HepG2 (cell line): ENCODE data around the gene SERPINI1. TPM values are rescaled to one million over a fixed set of nuclear protein-coding genes. Genes with fewer than 3 reads are reported as not detected.

ENCODE experiments used
- ATAC-seq: fragments of 200-7000 bp; cut with Tn5 transposase; 3 replicates; pipeline ENCODE4 v1.9.1; 2020; ENCODE audit warnings: mild to moderate bottlenecking, moderate library complexity
- BruUV-seq: library from RNA; stranded (reverse); fragments of 400-500 nt; replicated peaks from 2 replicates; lab custom pipeline; 2021; lab: Mats Ljungman, UMichigan
- CTCF ChIA-PET: fragments of 300-600 bp; formaldehyde crosslinking; extraction: SDS; loops from one replicate; lab custom pipeline; 2021; ENCODE audit warnings: low total read pairs, inconsistent platforms, low intra/inter-chr PET ratio; lab: Yijun Ruan, JAX
- POLR2A ChIA-PET: fragments of 350-600 bp; sonication (Branson Sonifier 250); formaldehyde crosslinking; loops from one replicate; lab custom pipeline; 2020; ENCODE audit warnings: antibody characterized with exemption, inconsistent platforms; lab: Yijun Ruan, JAX
- DNase-seq: peaks from one replicate; pipeline ENCODE4 v3.0.0-alpha.2; 2015; ENCODE audit warnings: low spot score
- FAIRE-seq: peaks from 3 replicates; lab custom pipeline; 2011; peaks lifted over from hg19 to GRCh38; lab: Jason Lieb, UNC
- H2AFZ ChIP-seq: one replicate; pipeline ENCODE4 v1.6.1; 2011; ENCODE audit warnings: low read length, inconsistent platforms
- H3K27ac ChIP-seq: fragments of 300-600 bp; 3 replicates; pipeline ENCODE4 v1.8.0; 2011; ENCODE audit warnings: mixed run types, mild to moderate bottlenecking, mixed read lengths, low read length, inconsistent platforms; ENCODE audit not compliant: insufficient read depth; ENCODE audit errors: extremely low read length
- H3K27me3 ChIP-seq, 2 experiments: fragments of 200-600 bp in 1 of 2; 2 replicates in 1 of 2; 3 replicates in 1 of 2; pipeline versions ENCODE4 v1.6.0 to v1.8.0; 2011; ENCODE audit warnings: low read length in 2 of 2, mild to moderate bottlenecking in 2 of 2, moderate library complexity in 2 of 2, inconsistent platforms in 1 of 2; ENCODE audit not compliant: insufficient read depth in 2 of 2, control insufficient read depth in 1 of 2
- H3K36me3 ChIP-seq, 2 experiments: fragments of 200-600 bp in 1 of 2; replicated peaks in 1 of 2; 2 replicates in 1 of 2; 3 replicates in 1 of 2; pipeline versions ENCODE4 v1.5.1 to v1.8.0; 2011; ENCODE audit warnings: low read length in 2 of 2, inconsistent platforms in 1 of 2; ENCODE audit not compliant: insufficient read depth in 2 of 2, control insufficient read depth in 1 of 2
- H3K4me1 ChIP-seq: 2 replicates; pipeline ENCODE4 v1.5.1; 2012; ENCODE audit warnings: low read length, inconsistent platforms; ENCODE audit not compliant: insufficient read depth
- H3K4me2 ChIP-seq: 2 replicates; pipeline ENCODE4 v1.6.0; 2011; ENCODE audit warnings: low read depth, low read length, inconsistent platforms
- H3K4me3 ChIP-seq, 3 experiments: fragments of 200-600 bp in 1 of 3; sonication (generic), shearing (Covaris generic) in 1 of 3; replicated peaks in 1 of 3; 2 replicates each; pipeline ENCODE4 v1.5.1; 2011 to 2016; ENCODE audit warnings: low read length in 3 of 3, inconsistent platforms in 2 of 3, low read depth in 2 of 3, mild to moderate bottlenecking in 2 of 3, control low read depth in 1 of 3, mixed read lengths in 1 of 3; ENCODE audit not compliant: insufficient read depth in 1 of 3
- H3K79me2 ChIP-seq: one replicate; pipeline ENCODE4 v1.6.1; 2011; ENCODE audit warnings: low read length, inconsistent platforms; ENCODE audit not compliant: insufficient read depth
- H3K9ac ChIP-seq: 2 replicates; pipeline ENCODE4 v1.6.0; 2011; ENCODE audit warnings: mild to moderate bottlenecking, low read depth, low read length, inconsistent platforms; ENCODE audit not compliant: insufficient read depth
- H3K9me3 ChIP-seq: 2 replicates; pipeline ENCODE4 v1.5.1; 2012; ENCODE audit warnings: mild to moderate bottlenecking, low read length
- H4K20me1 ChIP-seq: 2 replicates; pipeline ENCODE4 v1.6.0; 2011; ENCODE audit warnings: inconsistent platforms, mild to moderate bottlenecking, low read length, moderate library complexity; ENCODE audit not compliant: insufficient read depth
- CENPT ChIP-seq: sonication (generic); formaldehyde crosslinking; IDR thresholded peaks from 2 replicates; pipeline ENCODE4 v1.8.0; 2022; ENCODE audit warnings: low read depth, mild to moderate bottlenecking, moderate library complexity, missing genetic modification reagents
- CHD4 ChIP-seq: fragments of 200-600 bp; sonication (generic); IDR thresholded peaks from 2 replicates; pipeline ENCODE4 v1.7.0; 2017; ENCODE audit warnings: mild to moderate bottlenecking, low read length, borderline replicate concordance
- FOXO1 ChIP-seq: sonication (generic); formaldehyde crosslinking; IDR thresholded peaks from 2 replicates; pipeline ENCODE4 v1.4.0; 2020; ENCODE audit warnings: missing genetic modification reagents
- HOXA7 ChIP-seq: sonication (generic); formaldehyde crosslinking; IDR thresholded peaks from 2 replicates; pipeline ENCODE4 v1.8.1; 2022; ENCODE audit warnings: mild to moderate bottlenecking, missing genetic modification reagents, moderate library complexity
- KLF15 ChIP-seq: sonication (generic); formaldehyde crosslinking; IDR thresholded peaks from 2 replicates; pipeline ENCODE4 v1.8.1; 2023; ENCODE audit warnings: borderline replicate concordance, mild to moderate bottlenecking, inconsistent platforms, missing genetic modification reagents, mixed read lengths
- NR2F2 ChIP-seq: IDR thresholded peaks from 2 replicates; pipeline ENCODE4 v1.6.1; 2012; ENCODE audit warnings: low read depth, inconsistent platforms, borderline replicate concordance
- SNAPC2 ChIP-seq: sonication (generic); formaldehyde crosslinking; IDR thresholded peaks from 2 replicates; pipeline ENCODE4 v1.8.1; 2022; ENCODE audit warnings: mild to moderate bottlenecking, missing genetic modification reagents
- SRSF9 ChIP-seq: fragments of 200-400 bp; formaldehyde crosslinking; IDR thresholded peaks from 2 replicates; pipeline ENCODE4 v1.6.1; 2018; ENCODE audit warnings: borderline replicate concordance, mild to moderate bottlenecking, low read depth, low read length; ENCODE audit not compliant: insufficient read depth, poor library complexity, severe bottlenecking
- TAF1 ChIP-seq: sonication (generic); formaldehyde crosslinking; IDR thresholded peaks from 2 replicates; pipeline ENCODE4 v1.4.0; 2020; ENCODE audit warnings: missing genetic modification reagents
- ZNF12 ChIP-seq: sonication (generic); formaldehyde crosslinking; IDR thresholded peaks from 2 replicates; pipeline ENCODE4 v1.5.0; 2020; ENCODE audit warnings: missing genetic modification reagents
- ZNF44 ChIP-seq: sonication (generic); formaldehyde crosslinking; IDR thresholded peaks from 2 replicates; pipeline ENCODE4 v1.5.1; 2020; ENCODE audit warnings: mild to moderate bottlenecking, missing genetic modification reagents
- ZNF629 ChIP-seq: sonication (generic); formaldehyde crosslinking; conservative IDR thresholded peaks from 2 replicates; pipeline ENCODE4 v1.5.0; 2020; ENCODE audit warnings: missing genetic modification reagents
- ZNF816 ChIP-seq: sonication (generic); formaldehyde crosslinking; IDR thresholded peaks from 2 replicates; pipeline ENCODE4 v1.8.0; 2022; ENCODE audit warnings: missing genetic modification reagents, mild to moderate bottlenecking, borderline replicate concordance
- ZNF891 ChIP-seq: sonication (generic); formaldehyde crosslinking; IDR thresholded peaks from 2 replicates; pipeline ENCODE4 v1.5.0; 2020; ENCODE audit warnings: mild to moderate bottlenecking, missing genetic modification reagents
- in situ Hi-C: cut with HindIII; loops from 2 replicates; pipeline ENCODE4 v1.10.0; 2017; ENCODE audit warnings: low pct_unique_long_range_greater_than_20kb; ENCODE audit not compliant: extremely low pct_ligation_motif_present
- intact Hi-C: fragments of 100-400 bp; cut with micrococcal nuclease; formaldehyde crosslinking; loops from one replicate; pipeline ENCODE4 v1.10.0; 2022; ENCODE audit not compliant: unreplicated experiment
- polyA plus RNA-seq, 8 experiments: library from polyadenylated mRNA; depleted of rRNA in 3 of 8; stranded (reverse) in 7 of 8; unstranded in 1 of 8; fragments of >200 nt; fragmentation: Illumina TruSeq in 4 of 8; extraction: Trizol in 4 of 8; gene quantifications; 2 replicates each; pipeline versions ENCODE4 v1.2.1 to v1.2.3, GENCODE V29; 2011 to 2016; ENCODE audit warnings: low read depth in 4 of 8, missing spikeins in 1 of 8, mixed read lengths in 1 of 8; ENCODE audit not compliant: insufficient read depth in 1 of 8
- total RNA-seq, 5 experiments: library from RNA; depleted of rRNA; stranded (reverse); fragments of >200 nt; fragmentation: Illumina TruSeq; extraction: Trizol; gene quantifications; 2 replicates each; pipeline ENCODE4 v1.2.3, GENCODE V29; 2016; ENCODE audit warnings: low read depth in 1 of 5
- TF ChIP-seq, protein P1 (sequence below): sonication (generic); formaldehyde crosslinking; conservative IDR thresholded peaks from 2 replicates; pipeline ENCODE4 v1.4.0; 2020; ENCODE audit warnings: missing genetic modification reagents
- TF ChIP-seq, protein P2 (sequence below): sonication (generic); formaldehyde crosslinking; IDR thresholded peaks from 2 replicates; pipeline ENCODE4 v1.5.0; 2020; ENCODE audit warnings: missing genetic modification reagents
- TF ChIP-seq, protein P3 (sequence below): IDR thresholded peaks from 2 replicates; pipeline ENCODE4 v1.6.1; 2012; ENCODE audit warnings: low read length, improper control_type of control experiment

The SERPINI1 gene
- total and polyA plus RNA-seq, 2 of the 13 experiments (the other 11 are each of a cell fraction or from before 2014, with no cell fraction given) = 14.7 to 58.0 TPM

DNA sequence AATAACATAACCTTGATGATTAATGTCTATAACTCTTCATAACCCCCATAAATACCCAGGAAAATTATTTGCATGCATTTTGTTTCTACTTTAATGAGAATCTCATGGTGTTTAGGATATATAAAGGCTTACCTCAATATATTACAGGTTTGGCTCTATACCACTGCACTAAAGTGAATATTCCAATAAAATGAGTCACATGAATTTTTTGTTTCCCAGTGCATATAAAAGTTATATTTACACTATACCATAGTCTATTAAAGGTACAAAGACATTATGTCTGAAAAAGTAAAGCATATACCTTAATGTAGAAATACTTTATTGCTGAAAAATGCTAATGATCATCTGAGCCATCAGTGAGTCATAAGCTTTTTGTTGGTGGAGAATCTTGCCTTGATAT lies 74.7 kb downstream of the SERPINI1 start (continued):
- TF ChIP-seq, protein P1, sequence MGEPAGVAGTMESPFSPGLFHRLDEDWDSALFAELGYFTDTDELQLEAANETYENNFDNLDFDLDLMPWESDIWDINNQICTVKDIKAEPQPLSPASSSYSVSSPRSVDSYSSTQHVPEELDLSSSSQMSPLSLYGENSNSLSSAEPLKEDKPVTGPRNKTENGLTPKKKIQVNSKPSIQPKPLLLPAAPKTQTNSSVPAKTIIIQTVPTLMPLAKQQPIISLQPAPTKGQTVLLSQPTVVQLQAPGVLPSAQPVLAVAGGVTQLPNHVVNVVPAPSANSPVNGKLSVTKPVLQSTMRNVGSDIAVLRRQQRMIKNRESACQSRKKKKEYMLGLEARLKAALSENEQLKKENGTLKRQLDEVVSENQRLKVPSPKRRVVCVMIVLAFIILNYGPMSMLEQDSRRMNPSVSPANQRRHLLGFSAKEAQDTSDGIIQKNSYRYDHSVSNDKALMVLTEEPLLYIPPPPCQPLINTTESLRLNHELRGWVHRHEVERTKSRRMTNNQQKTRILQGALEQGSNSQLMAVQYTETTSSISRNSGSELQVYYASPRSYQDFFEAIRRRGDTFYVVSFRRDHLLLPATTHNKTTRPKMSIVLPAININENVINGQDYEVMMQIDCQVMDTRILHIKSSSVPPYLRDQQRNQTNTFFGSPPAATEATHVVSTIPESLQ = no peak

DNA sequence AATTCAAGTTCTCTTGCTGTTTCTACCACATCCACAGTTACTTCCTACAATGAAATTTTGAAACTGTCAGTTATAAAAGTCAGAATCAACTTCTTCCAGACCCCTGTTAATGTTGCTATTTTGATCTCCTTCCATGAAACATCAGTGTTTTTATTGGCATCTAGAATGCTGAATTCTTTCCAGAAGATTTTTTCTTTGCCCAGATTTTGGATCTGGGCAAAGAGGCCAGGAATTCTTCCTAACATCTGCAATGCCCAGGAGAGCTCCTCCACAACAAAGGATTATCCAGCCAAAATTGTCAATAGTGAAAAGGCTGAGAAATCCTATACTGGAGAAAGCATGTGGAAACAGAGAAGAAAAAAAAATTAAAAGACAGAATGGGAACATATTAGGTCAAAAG lies 75.5 kb downstream of the SERPINI1 start:
- H3K9me3 ChIP-seq = no peaks in the 10 kb centered on the region
- CTCF ChIA-PET = no interaction called here
- POLR2A ChIA-PET = no interaction called here
- no peak overlapping the region for H3K27ac ChIP-seq
- no peak overlapping the region for H3K4me3 ChIP-seq
- FAIRE-seq (no peak), DNase-seq (no peak), ATAC-seq (no peak)
- H3K27me3 ChIP-seq = no peaks in the 10 kb centered on the region
- H3K9ac ChIP-seq = no peak overlapping the region
- no peaks in the 10 kb centered on the region; the same call in 1 of the 2 replicates for H4K20me1 ChIP-seq
- H3K36me3 ChIP-seq = no peaks in the 10 kb centered on the region
- no peak overlapping the region for H2AFZ ChIP-seq
- BruUV-seq = no TSS peak
- H3K79me2 ChIP-seq = no peaks in the 10 kb centered on the region
- in situ Hi-C loops = no loop called here
- peaks cover 39% of the 10 kb centered on the region for H3K4me1 ChIP-seq
- no peak overlapping the region for H3K4me2 ChIP-seq
- intact Hi-C loops = no loop called here
- TF ChIP-seq ZNF816 (CRISPR knock-in tag) (no peak), HOXA7 (CRISPR knock-in tag) (no peak), ZNF629 (CRISPR knock-in tag) (no peak), ZNF891 (CRISPR knock-in tag) (no peak), CHD4 (no peak), TAF1 (CRISPR knock-in tag) (no peak), SRSF9 (no peak), KLF15 (CRISPR knock-in tag) (no peak), ZNF44 (CRISPR knock-in tag) (no peak), FOXO1 (CRISPR knock-in tag) (no peak), CENPT (CRISPR knock-in tag) (no peak), ZNF12 (CRISPR knock-in tag) (no peak), SNAPC2 (CRISPR knock-in tag) (no peak), NR2F2 (no peak)
- TF ChIP-seq, protein P2, sequence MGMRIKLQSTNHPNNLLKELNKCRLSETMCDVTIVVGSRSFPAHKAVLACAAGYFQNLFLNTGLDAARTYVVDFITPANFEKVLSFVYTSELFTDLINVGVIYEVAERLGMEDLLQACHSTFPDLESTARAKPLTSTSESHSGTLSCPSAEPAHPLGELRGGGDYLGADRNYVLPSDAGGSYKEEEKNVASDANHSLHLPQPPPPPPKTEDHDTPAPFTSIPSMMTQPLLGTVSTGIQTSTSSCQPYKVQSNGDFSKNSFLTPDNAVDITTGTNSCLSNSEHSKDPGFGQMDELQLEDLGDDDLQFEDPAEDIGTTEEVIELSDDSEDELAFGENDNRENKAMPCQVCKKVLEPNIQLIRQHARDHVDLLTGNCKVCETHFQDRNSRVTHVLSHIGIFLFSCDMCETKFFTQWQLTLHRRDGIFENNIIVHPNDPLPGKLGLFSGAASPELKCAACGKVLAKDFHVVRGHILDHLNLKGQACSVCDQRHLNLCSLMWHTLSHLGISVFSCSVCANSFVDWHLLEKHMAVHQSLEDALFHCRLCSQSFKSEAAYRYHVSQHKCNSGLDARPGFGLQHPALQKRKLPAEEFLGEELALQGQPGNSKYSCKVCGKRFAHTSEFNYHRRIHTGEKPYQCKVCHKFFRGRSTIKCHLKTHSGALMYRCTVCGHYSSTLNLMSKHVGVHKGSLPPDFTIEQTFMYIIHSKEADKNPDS (CRISPR knock-in tag) = no peak
- TF ChIP-seq, protein P3, sequence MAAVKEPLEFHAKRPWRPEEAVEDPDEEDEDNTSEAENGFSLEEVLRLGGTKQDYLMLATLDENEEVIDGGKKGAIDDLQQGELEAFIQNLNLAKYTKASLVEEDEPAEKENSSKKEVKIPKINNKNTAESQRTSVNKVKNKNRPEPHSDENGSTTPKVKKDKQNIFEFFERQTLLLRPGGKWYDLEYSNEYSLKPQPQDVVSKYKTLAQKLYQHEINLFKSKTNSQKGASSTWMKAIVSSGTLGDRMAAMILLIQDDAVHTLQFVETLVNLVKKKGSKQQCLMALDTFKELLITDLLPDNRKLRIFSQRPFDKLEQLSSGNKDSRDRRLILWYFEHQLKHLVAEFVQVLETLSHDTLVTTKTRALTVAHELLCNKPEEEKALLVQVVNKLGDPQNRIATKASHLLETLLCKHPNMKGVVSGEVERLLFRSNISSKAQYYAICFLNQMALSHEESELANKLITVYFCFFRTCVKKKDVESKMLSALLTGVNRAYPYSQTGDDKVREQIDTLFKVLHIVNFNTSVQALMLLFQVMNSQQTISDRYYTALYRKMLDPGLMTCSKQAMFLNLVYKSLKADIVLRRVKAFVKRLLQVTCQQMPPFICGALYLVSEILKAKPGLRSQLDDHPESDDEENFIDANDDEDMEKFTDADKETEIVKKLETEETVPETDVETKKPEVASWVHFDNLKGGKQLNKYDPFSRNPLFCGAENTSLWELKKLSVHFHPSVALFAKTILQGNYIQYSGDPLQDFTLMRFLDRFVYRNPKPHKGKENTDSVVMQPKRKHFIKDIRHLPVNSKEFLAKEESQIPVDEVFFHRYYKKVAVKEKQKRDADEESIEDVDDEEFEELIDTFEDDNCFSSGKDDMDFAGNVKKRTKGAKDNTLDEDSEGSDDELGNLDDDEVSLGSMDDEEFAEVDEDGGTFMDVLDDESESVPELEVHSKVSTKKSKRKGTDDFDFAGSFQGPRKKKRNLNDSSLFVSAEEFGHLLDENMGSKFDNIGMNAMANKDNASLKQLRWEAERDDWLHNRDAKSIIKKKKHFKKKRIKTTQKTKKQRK = no peak
